Liver (tissue), 9 donors: ENCODE results near the gene SLX4IP. TPM values are rescaled to one million over a fixed set of nuclear protein-coding genes. Genes with fewer than 3 reads are reported as not detected.

Experiments
- DNase-seq: peaks from one replicate; pipeline ENCODE4 v3.0.0-alpha.2; 2017; ENCODE audit warnings: low spot score
- H3K27ac ChIP-seq, 2 donors: one replicate each; pipeline ENCODE4 v1.7.0; 2013; ENCODE audit warnings: inconsistent platforms in 2 of 2, low read length in 2 of 2, control low read depth in 1 of 2, low read depth in 1 of 2, mild to moderate bottlenecking in 1 of 2
- H3K27me3 ChIP-seq, 4 donors: one replicate each; pipeline versions ENCODE4 v1.6.1 to v1.7.0; 2013; ENCODE audit warnings: low read length in 3 of 4, inconsistent platforms in 1 of 4, mild to moderate bottlenecking in 1 of 4, moderate library complexity in 1 of 4; ENCODE audit not compliant: control insufficient read depth in 4 of 4, insufficient read depth in 4 of 4
- H3K36me3 ChIP-seq, 4 donors: one replicate each; pipeline versions ENCODE4 v1.6.1 to v1.7.0; 2013; ENCODE audit warnings: low read length in 3 of 4, mild to moderate bottlenecking in 3 of 4, low read depth in 1 of 4, moderate library complexity in 1 of 4; ENCODE audit not compliant: control insufficient read depth in 4 of 4, insufficient read depth in 3 of 4
- H3K4me1 ChIP-seq, 4 donors: one replicate each; pipeline versions ENCODE4 v1.6.1 to v1.7.0; 2013; ENCODE audit warnings: low read length in 3 of 4, mild to moderate bottlenecking in 3 of 4, moderate library complexity in 1 of 4; ENCODE audit not compliant: control insufficient read depth in 4 of 4, insufficient read depth in 4 of 4
- H3K4me3 ChIP-seq, 3 donors: one replicate each; pipeline versions ENCODE4 v1.6.1 to v1.7.0; 2013; ENCODE audit warnings: low read length in 3 of 3, control low read depth in 1 of 3, low read depth in 1 of 3, mild to moderate bottlenecking in 1 of 3
- H3K9ac ChIP-seq, 2 donors: one replicate each; pipeline ENCODE4 v1.7.0; 2013; ENCODE audit warnings: low read length in 2 of 2, mild to moderate bottlenecking in 2 of 2, moderate library complexity in 2 of 2, control low read depth in 1 of 2, low read depth in 1 of 2
- H3K9me3 ChIP-seq, 4 donors: one replicate each; pipeline versions ENCODE4 v1.6.1 to v1.7.0; 2013; ENCODE audit warnings: low read length in 3 of 4; ENCODE audit not compliant: control insufficient read depth in 4 of 4
- CTCF ChIP-seq: fragments of 150-350 bp; IDR thresholded peaks from 2 replicates; pipeline ENCODE4 v1.5.1; 2017; ENCODE audit warnings: improper control_type of control experiment, low read depth, low read length; ENCODE audit not compliant: missing input control
- EGR1 ChIP-seq, 2 donors: IDR thresholded peaks; 2 replicates each; pipeline ENCODE4 v1.6.1; 2016 to 2018; ENCODE audit warnings: antibody characterized with exemption in 2 of 2, low read depth in 2 of 2
- FOXA1 ChIP-seq: IDR thresholded peaks from 2 replicates; pipeline ENCODE4 v1.6.1; 2016; ENCODE audit warnings: antibody characterized with exemption
- FOXA2 ChIP-seq: IDR thresholded peaks from 2 replicates; pipeline ENCODE4 v1.6.1; 2016; ENCODE audit warnings: antibody characterized with exemption
- GABPA ChIP-seq, 2 donors: IDR thresholded peaks in 1 of 2; conservative IDR thresholded peaks in 1 of 2; 2 replicates each; pipeline ENCODE4 v1.6.1; 2016; ENCODE audit warnings: antibody characterized with exemption in 2 of 2, mild to moderate bottlenecking in 1 of 2, moderate library complexity in 1 of 2
- HNF4A ChIP-seq, 2 donors: conservative IDR thresholded peaks; 2 replicates each; pipeline ENCODE4 v1.6.1; 2016; ENCODE audit warnings: antibody characterized with exemption in 2 of 2, mild to moderate bottlenecking in 2 of 2
- HNF4G ChIP-seq: IDR thresholded peaks from 2 replicates; pipeline ENCODE4 v1.6.1; 2016; ENCODE audit warnings: antibody characterized with exemption
- JUND ChIP-seq, 2 donors: IDR thresholded peaks; 2 replicates each; pipeline ENCODE4 v1.6.1; 2016; ENCODE audit warnings: antibody characterized with exemption in 2 of 2
- NR2F2 ChIP-seq: IDR thresholded peaks from 2 replicates; pipeline ENCODE4 v1.6.1; 2016; ENCODE audit warnings: antibody characterized with exemption
- RAD21 ChIP-seq, 2 donors: IDR thresholded peaks; 2 replicates each; pipeline ENCODE4 v1.6.1; 2016; ENCODE audit warnings: antibody characterized with exemption in 2 of 2, mild to moderate bottlenecking in 2 of 2
- REST ChIP-seq: IDR thresholded peaks from 2 replicates; pipeline ENCODE4 v1.6.1; 2016; ENCODE audit warnings: antibody characterized with exemption, mild to moderate bottlenecking
- RXRA ChIP-seq, 2 donors: IDR thresholded peaks; 2 replicates each; pipeline ENCODE4 v1.6.1; 2017 to 2018; ENCODE audit warnings: antibody characterized with exemption in 2 of 2, mild to moderate bottlenecking in 1 of 2
- SP1 ChIP-seq: IDR thresholded peaks from 2 replicates; pipeline ENCODE4 v1.6.1; 2018; ENCODE audit warnings: antibody characterized with exemption, mild to moderate bottlenecking
- TAF1 ChIP-seq: conservative IDR thresholded peaks from 2 replicates; pipeline ENCODE4 v1.6.1; 2016; ENCODE audit warnings: antibody characterized with exemption, mild to moderate bottlenecking
- YY1 ChIP-seq: IDR thresholded peaks from 2 replicates; pipeline ENCODE4 v1.6.1; 2016; ENCODE audit warnings: antibody characterized with exemption, mild to moderate bottlenecking
- WGBS: extraction: QIAGEN DNeasy Blood & Tissue Kit; methylation state at CpG from one replicate; pipeline ENCODE4 v1.1.7; 2013; 5-methylcytosine and 5-hydroxymethylcytosine counted together
- polyA plus RNA-seq, 2 donors: library from polyadenylated mRNA; stranded (reverse) in 1 of 2; unstranded in 1 of 2; fragments of 200-250 nt in 1 of 2; fragments of >200 nt in 1 of 2; fragmentation: Nextera tagmentation in 1 of 2; extraction: Ambion mirVana in 1 of 2; gene quantifications; one replicate each; pipeline versions ENCODE4 v1.2.1 to v1.2.3, GENCODE V29; 2013 to 2015
- total RNA-seq, 2 donors: library from RNA; depleted of rRNA; stranded (reverse); fragments of >200 nt; gene quantifications; one replicate each; pipeline ENCODE4 v1.2.3, GENCODE V29; 2014
- TF ChIP-seq, protein P1 (sequence below): IDR thresholded peaks from 2 replicates; pipeline ENCODE4 v1.6.1; 2016; ENCODE audit warnings: antibody characterized with exemption
- TF ChIP-seq, protein P2 (sequence below): IDR thresholded peaks from 2 replicates; pipeline ENCODE4 v1.6.1; 2016; ENCODE audit warnings: antibody characterized with exemption
- donor health status: healthy.
- donor health status: healthy.
- donor health status: healthy.
- donor health status: healthy.
- donor health status: healthy.

The SLX4IP gene
- total and polyA plus RNA-seq, 4 donors = 1.1 to 3.4 (median 2.7) TPM

DNA sequence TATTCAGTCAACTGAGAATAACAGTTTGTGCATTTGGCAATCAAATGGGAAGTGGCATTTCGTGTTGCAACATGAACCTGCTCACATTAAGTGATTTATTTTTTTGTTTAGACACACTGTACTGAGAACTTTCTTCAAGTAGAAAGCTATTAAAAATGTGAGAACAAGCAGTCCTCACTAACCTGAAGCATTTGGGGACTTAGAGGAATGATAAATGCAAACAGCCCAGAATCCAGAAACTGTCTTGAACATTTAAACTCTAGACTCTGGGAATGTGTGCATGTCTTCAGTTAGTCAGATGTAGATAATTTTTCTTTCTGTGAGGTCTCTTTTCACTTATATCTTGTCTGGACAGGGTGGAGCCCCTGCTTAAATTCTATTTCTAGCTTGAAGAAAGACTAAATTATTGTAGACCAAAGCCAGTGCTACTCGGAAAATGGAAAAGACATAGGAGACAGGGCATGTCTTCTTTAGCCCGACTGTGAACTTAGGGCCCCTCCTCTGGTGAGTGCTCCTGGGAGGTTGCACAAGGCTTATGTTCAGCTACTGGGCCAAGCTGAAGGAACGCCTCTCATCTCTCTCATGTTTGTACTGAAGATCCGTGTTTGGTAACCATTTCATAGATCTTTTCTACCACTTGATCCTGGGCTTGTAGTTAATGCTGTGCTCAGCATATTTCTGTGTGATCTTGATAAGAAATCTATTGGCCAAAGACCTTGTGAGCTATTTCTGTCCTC lies 70.1 kb downstream of the SLX4IP start:
- Histone ChIP-seq H3K4me3 (no peak overlapping the region), H3K4me1 (peaks cover 4 to 21% (median 19%) of the 10 kb centered on the region in 4 donors), H3K9me3 (no peaks in the 10 kb centered on the region), H3K9ac (no peak overlapping the region), H3K27me3 (no peaks in the 10 kb centered on the region), H3K36me3 (no peaks in the 10 kb centered on the region), H3K27ac (peak overlapping the region; percentile 26 to 38)
- TF ChIP-seq RAD21 (IDR thresholded peaks at IDR 0.05) (no peak), RXRA (IDR thresholded peaks at IDR 0.05) (peak in 1 of 2 donors; percentile 29), YY1 (no peak), HNF4A (conservative IDR thresholded peaks at IDR 0.05) (peak in 1 of 2 donors; percentile 22), NR2F2 (peak; percentile 39), JUND (IDR thresholded peaks at IDR 0.05) (peak in 1 of 2 donors; percentile 23), SP1 (peak; percentile 10), TAF1 (no peak)
- TF ChIP-seq, protein P1, sequence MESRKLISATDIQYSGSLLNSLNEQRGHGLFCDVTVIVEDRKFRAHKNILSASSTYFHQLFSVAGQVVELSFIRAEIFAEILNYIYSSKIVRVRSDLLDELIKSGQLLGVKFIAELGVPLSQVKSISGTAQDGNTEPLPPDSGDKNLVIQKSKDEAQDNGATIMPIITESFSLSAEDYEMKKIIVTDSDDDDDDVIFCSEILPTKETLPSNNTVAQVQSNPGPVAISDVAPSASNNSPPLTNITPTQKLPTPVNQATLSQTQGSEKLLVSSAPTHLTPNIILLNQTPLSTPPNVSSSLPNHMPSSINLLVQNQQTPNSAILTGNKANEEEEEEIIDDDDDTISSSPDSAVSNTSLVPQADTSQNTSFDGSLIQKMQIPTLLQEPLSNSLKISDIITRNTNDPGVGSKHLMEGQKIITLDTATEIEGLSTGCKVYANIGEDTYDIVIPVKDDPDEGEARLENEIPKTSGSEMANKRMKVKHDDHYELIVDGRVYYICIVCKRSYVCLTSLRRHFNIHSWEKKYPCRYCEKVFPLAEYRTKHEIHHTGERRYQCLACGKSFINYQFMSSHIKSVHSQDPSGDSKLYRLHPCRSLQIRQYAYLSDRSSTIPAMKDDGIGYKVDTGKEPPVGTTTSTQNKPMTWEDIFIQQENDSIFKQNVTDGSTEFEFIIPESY = no peak
- 24% methylated on average over 5 of the region's 5 CpGs for WGBS
- no peak for DNase-seq

- DNase-seq = no peak
- Histone ChIP-seq H3K4me3 (no peak overlapping the region), H3K4me1 (peaks cover 4 to 21% (median 19%) of the 10 kb centered on the region in 4 donors), H3K9me3 (no peaks in the 10 kb centered on the region), H3K9ac (no peak overlapping the region), H3K27ac (no peak overlapping the region), H3K36me3 (no peaks in the 10 kb centered on the region), H3K27me3 (no peaks in the 10 kb centered on the region)
- TF ChIP-seq GABPA (IDR thresholded peaks at IDR 0.05 in 1 of 2, conservative IDR thresholded peaks at IDR 0.05 in 1 of 2) (no peak), REST (no peak), TAF1 (no peak), CTCF (no peak), HNF4A (conservative IDR thresholded peaks at IDR 0.05) (no peak), FOXA1 (no peak), HNF4G (no peak), NR2F2 (no peak), RAD21 (IDR thresholded peaks at IDR 0.05) (no peak), EGR1 (IDR thresholded peaks at IDR 0.05; ENCODE audit: low read depth in 2 of 2) (no peak), YY1 (no peak), FOXA2 (no peak)
- TF ChIP-seq, protein P1 = no peak
- TF ChIP-seq, protein P2, sequence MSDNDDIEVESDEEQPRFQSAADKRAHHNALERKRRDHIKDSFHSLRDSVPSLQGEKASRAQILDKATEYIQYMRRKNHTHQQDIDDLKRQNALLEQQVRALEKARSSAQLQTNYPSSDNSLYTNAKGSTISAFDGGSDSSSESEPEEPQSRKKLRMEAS = no peak
- 26% methylated on average over 2 of the region's 2 CpGs for WGBS
Measured at GRCh38 chr20:10505827-10506226, 70.7 kb downstream of the SLX4IP start.
